ENCODE data around the gene TH.

DNA sequence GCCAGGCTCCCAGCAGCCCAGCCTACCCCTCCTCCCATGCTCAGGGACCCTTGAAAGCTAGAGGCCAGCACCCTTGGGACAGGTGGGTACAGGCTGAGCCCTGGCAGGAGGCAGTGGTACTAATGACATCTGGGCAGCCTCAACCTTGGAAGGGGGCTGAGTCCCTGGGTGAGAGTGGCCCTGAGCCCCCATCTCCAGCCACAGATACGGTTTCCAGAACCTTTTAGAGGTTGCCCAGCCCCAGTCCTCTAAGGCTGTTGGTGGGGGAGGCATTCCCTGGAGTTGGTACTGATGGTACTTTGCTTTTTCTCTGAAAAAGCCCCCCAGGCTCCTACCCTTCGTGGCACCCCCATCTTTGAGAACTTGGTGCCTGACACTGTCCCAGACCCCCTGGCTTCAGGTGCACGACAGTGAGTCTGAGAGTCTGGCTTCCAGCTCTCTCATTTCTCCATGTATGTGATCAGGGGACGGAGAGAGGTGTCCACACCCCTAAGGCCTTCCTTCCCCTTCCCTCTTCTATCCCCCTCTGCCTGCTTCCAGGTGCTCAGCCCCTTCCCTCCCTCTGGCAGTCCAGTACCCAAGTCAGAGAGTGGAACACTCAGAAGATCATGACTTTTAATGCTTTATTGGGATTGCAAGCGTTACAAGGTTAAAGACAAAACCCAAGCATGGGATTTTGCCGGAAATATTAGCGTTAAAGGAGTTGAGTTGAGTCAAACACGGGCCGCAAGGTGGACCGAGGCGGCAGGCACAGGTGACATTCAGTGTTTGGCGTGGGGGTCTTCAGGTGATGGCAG is 42.9 kb downstream of the TH start:
- TF ChIP-seq EZH2phosphoT487 (IDR thresholded peaks at IDR 0.05; ENCODE audit: borderline replicate concordance, low read depth): no peak
- no peak for TF ChIP-seq FOXM1 (IDR thresholded peaks at IDR 0.05; ENCODE audit: low read depth)
- no peak for TF ChIP-seq CTCF (IDR thresholded peaks at IDR 0.05)
